Measurements from ENCODE around the gene SLC12A1.

SLC12A1 gene

GRCh38 chr15:48352474-48353072 lies 146.5 kb downstream of the SLC12A1 start:
- TF ChIP-seq TAF1 (IDR thresholded peaks at IDR 0.05; ENCODE audit: borderline replicate concordance, insufficient read depth, low read length): peak; percentile 21; the same call in 1 of the 2 replicates
- TF ChIP-seq FOXP2 (optimal IDR thresholded peaks at IDR 0.05; ENCODE audit: borderline replicate concordance, extremely low read depth, extremely low read length, insufficient read depth): no peak

Data from PFSK-1 (cell line).